Activated CD4-positive, alpha-beta T cell treated with anti-CD3 and anti-CD28 coated beads, Interleukin-2, Interleukin-6, amounts not matched to agents 100 ng/mL and 50 ng/mL, durations not matched to agents 16 hours and 8 hours (primary cell): ENCODE results near the gene RAB40C.
A peak's percentile ranks its signal among the peaks of the same experiment; 100 is the strongest.

ENCODE experiments used
- DNase-seq: peaks from one replicate; pipeline ENCODE4 v3.0.0-alpha.2; 2020

The RAB40C gene

DNA sequence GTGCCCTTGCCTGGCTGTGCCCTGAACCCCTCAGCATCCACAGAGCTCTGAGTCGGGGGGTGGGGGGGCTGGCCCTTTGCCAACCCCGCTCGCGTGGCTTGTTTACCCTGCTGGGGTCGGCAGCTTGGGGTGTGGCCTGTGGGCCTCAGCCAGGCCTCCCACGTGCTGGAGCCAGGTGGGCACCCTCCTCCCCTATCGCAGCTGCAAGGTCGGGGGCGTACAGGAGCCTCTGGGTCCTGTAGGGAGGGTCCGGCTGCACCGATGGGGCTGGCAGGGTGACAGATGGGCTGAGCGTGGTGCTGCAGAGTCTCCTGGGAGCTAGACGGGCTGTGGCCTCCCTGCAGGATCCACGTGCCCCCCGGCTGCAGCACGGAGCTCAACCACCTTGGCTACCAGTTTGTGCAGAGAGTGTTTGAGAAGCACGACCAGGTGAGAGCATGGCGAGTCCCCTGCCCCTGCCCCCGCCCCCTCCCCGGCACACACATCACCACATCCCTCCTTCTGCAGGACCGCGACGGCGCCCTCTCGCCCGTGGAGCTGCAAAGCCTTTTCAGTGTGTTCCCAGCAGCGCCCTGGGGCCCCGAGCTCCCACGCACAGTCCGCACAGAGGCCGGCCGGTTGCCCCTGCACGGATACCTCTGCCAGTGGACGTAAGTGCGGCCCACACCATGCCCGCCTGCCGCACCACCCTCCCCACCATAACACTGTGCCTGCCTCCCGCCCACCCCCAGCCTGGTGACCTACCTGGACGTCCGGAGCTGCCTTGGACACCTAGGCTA, 81.7 kb downstream of the RAB40C start:
- no peak for DNase-seq

DNA sequence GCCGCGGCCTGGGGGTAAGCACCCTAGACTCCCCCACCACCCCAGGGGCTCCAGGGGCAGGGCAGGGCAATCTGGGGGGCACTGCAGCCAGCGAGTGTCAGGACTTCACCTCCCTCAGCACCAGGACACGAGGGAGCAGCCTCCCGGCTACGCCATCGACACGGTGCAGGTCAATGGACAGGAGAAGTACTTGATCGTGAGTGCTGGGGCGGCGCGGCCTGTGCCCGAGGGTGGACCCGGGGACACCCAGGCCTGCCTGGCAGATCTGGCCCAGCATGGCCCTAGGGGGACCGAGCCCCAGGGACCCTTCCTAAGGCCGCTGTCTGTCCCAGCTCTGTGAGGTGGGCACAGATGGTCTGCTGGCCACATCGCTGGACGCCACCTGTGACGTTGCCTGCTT, 82.5 kb downstream of the RAB40C start:
- DNase-seq: no peak

DNA sequence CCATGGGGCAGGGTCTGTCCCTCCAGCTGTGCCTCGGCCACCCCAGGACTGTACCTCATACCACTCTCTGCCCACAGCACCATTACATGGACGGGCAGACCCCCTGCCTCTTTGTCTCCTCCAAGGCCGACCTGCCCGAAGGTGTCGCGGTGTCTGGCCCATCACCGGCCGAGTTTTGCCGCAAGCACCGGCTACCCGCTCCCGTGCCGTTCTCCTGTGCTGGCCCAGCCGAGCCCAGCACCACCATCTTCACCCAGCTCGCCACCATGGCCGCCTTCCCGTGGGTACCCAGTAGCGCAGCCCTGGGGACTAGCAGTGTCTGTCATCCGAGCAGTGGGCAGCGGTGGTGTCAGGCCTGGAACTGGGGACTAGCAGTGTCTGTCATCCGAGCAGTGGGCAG, 83.0 kb downstream of the RAB40C start:
- DNase-seq: no peak

DNA sequence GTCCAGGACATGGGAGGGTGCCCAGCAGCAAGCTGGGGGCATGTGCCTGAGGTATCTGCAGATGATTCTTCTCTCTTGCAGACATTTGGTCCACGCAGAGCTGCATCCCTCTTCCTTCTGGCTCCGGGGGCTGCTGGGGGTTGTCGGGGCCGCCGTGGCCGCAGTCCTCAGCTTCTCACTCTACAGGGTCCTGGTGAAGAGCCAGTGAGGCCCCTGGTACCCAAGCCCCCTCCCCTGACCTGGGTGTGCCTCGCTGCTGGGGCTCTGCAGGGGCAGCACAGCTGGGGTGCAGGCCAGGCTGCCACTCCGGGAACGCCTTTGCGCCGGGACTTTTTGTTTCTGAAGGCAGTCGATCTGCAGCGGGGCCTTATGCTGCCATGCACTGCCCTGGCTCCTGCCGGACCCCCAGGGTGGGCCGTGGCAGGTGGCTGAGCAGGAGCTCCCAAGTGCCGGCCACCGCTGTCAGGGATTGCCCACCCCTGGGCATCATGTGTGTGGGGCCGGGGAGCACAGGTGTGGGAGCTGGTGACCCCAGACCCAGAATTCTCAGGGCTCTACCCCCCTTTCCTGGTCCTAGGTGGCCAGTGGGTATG, 83.6 kb downstream of the RAB40C start:
- no peak for DNase-seq

DNA sequence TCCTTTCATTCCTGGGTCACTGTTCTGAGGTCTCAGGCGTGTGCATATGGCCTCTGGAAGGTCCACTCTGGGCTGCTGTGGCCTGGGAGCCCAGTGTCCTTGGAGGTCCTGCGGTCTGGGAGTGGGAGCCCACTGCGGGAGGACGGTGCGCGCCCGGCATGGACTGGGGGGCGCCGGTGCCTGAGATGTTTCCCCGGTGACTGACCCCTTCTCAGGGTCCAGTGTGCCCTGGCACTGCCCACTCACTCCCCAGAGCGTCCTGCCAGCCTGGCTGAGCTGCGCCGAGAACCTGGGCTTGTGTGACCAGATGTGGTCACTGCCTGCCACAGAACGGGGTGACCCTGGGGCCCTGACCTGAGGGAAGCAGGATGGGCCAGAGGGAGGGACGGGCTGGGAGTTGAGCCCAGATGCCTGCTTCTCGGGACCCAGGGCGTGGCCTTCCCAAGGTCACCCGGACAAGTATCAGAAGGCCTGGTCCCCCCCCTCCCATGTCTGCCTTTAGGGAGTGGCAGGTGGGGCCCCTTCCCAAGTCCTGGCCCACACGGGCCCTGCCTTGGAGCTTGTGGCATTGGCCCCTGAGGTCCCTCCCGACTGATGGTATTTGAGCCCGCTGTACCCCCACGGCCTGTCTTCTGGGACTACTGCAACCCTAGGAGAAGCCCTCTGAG, 84.5 kb downstream of the RAB40C start:
- DNase-seq: no peak

DNA sequence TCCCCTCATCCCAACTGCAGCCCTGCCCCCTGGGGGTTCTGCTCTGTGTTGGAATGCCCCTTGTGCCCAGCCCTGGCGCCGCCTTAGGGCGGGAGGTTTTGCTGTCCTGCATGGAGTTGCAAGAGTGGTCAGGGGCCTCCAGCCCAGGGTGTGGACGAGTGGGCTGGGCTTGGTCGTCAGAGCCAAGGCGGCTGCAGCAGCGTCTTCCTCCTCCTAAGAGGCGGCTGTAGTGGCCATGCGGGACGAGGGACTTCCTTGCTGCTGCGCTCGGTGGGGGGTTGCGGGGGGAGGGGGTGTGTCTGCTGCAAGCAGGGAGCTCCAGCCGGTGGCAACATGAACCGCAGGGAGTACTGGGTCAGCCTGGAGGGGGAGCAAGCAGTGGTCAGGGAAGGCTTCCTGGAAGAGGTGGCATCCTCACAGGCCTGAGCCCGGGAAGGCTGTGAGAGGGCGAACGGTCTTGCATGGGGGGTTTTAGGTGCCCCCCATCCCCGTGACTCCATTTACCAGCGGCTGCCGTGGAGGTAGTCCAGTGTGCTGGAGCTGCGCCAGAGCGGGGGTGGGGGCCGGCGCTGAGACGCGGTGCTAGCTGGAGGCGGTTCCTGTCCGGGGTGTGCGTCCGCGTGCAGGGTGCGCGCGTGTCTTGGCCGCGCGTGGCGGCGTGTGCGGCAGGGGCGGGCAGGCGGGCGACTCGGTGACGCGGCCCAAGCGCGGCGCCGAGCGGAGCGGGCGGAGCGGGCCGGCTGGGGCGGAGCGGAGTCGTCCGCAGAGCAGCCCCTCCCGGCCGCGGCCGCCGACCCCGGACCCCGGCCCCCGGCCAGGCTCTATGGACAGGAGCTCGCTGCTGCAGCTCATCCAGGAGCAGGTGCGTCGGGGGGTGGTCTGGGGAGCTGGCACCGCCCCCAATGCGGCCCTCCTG, 85.4 kb downstream of the RAB40C start, which contains the start of gene RHBDL1:
Gene RHBDL1 (plus strand): TSS at position 704 of the 916 bp plus-strand sequence. CDS start 120 bp downstream, at position 824.
- DNase-seq: peak; percentile 28

DNA sequence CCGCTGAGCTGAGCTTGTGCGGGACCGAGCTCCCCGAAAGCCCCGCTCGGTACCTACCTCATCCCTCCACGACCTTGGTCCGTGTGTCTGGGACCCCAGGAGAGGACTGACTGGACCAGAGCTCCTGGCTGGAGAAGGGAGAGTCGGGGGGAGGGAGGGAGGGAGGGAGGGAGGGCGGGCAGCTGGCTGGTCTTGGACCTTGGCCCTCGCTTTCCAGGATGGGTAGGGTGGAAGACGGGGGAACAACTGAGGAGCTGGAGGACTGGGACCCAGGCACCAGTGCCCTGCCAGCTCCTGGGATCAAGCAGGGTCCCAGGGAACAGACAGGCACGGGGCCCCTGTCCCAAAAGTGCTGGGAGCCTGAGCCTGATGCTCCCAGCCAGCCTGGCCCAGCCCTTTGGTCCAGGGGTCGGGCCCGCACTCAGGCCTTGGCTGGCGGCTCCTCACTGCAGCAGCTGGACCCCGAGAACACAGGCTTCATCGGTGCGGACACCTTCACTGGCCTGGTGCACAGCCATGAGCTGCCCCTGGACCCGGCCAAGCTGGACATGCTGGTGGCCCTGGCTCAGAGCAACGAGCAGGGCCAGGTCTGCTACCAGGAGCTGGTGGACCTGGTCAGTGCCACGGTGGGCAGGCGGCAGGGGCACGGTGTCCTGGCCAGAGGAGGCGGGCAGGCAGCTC, 86.2 kb downstream of the RAB40C start:
- DNase-seq: no peak

DNA sequence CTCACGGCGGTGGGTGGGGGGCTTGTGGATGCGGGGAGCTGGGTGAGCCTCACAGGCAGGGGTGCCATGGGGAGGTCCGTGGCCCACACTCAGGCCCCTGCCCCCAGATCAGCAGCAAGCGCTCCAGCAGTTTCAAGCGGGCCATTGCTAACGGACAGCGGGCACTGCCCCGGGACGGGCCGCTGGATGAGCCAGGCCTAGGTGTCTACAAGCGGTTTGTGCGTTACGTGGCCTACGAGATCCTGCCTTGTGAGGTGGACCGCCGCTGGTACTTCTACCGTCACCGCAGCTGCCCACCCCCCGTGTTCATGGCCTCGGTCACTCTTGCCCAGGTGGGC, 86.7 kb downstream of the RAB40C start:
- no peak for DNase-seq

DNA sequence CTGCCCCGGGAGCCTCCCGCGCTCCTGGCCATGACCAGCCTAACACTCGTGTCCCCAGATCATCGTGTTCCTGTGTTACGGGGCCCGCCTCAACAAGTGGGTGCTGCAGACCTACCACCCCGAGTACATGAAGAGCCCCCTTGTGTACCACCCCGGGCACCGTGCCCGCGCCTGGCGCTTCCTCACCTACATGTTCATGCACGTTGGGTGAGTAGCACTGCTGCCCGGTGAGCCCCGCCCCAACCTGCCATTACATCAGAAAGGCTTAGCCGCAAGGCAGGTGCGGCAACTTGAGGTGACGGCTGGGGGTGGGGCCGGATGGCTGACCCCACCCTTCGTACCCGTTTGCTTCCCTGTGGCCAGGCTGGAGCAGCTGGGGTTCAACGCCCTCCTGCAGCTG, 87.0 kb downstream of the RAB40C start:
- DNase-seq: no peak

DNA sequence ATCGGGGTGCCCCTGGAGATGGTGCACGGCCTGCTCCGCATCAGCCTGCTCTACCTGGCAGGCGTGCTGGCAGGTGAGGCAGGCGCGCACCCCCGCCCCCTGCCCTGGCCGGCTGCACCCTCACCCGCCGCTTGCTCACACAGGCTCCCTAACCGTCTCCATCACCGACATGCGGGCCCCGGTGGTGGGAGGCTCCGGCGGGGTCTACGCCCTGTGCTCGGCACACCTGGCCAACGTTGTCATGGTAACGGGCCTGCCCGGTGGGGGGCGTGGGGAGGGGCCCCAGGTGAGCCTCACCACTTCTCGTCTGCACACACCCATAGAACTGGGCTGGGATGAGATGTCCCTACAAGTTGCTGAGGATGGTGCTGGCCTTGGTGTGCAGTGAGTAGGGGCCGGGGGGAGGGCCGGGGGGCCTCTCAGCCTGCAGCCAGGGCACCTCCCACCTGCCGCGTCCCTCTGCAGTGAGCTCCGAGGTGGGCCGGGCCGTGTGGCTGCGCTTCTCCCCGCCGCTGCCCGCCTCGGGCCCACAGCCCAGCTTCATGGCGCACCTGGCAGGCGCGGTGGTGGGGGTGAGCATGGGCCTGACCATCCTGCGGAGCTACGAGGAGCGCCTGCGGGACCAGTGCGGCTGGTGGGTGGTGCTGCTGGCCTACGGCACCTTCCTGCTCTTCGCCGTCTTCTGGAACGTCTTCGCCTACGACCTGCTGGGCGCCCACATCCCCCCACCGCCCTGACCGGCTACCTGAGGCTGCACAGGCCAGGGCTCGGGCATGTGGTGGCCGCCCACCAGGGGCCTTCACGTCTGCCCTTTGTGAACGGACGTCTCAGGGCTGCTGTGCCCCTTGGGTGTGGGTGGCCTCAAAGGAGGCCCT, 87.7 kb downstream of the RAB40C start:
- DNase-seq: no peak

DNA sequence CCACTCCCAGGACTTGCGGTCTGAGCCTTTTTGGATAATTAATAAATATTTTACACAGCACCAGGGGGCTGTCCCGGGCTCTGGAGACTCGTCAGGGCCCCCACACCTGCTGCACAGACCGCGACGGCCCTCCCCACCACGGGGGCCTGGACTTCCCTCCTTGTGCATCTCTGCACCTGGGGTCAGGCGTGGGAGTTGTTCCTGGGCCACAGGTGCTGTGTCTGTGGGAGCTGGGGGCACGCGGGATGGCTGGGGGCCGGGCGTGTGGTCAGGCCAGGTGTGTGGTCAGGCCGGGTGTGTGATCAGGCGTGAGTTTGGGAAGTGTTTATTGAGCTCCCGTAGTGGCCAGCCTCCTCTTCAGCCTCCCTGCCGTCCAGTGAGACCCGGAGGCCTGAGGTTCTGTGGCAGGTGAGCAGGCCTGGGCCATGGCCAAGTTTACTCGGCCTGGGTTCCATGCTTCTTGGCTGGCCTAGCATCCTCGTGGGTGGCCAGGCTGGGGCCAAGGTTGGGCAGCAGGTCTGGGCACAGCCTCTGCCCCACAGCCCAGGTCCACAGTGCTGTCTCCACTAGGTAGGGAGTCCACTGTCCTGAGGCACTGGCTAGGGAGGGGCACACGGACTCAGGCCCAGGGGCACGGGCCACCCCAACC, 88.5 kb downstream of the RAB40C start:
- no peak for DNase-seq
